Stimulated activated CD8-positive, alpha-beta memory T cell treated with anti-CD3 and anti-CD28 coated beads, Interleukin-4, amount 100 ng/mL, for 24 hours (primary cell): ENCODE data around the gene SPATA6L.
"Not testable (repeated sequence)": the region's sequence is repeated elsewhere in the genome, so short reads cannot be mapped to it uniquely, and the experiment has no call there.

Experiments used
- DNase-seq: peaks from one replicate; pipeline ENCODE4 v3.0.0-alpha.2; 2020; ENCODE audit warnings: low read depth

The SPATA6L gene

GRCh38 chr9:4677392-4677791, 11.1 kb upstream of the SPATA6L start:
- DNase-seq: no peak

GRCh38 chr9:4674783-4675182, 8.5 kb upstream of the SPATA6L start:
- no peak for DNase-seq

GRCh38 chr9:4671737-4672136, 5.5 kb upstream of the SPATA6L start:
- no peak for DNase-seq

GRCh38 chr9:4670591-4670990, 4.3 kb upstream of the SPATA6L start:
- no peak for DNase-seq

DNA sequence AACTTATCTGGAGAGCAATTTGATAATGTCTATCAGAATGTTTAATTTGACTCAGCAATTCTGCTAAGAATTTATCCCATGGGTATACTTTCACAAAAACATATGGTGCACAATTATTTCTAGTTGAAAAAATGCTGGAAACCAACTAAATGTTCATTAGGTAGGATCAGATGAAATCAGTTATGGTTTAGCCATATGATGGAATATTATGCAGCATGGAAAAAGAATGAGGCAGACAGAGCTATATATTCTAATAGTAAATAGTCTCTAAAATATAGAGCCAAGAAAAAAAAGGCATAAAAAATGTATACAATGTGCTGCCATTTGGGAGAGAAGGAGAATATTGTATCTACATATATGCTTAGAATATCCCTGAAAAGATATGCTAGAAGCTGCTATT, 3.6 kb upstream of the SPATA6L start:
- DNase-seq: no peak

DNA sequence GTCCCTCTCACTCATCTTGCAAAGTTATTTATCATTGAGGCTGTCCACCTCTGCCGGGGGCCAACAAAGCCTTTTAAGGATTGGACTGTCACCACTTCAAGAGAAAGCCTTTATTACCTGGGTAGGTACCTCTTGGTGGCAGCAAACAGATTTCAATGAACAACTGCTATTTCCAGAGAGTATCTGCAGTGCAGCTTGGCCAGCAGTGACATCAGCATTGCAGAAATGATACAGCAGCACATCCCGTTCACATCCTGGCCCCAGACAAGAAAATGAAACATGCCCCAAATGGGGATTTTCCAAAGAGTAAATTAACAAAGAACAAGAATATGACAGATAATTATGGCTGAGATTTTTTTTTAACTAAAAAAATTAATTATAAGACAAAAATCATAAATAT, 2.3 kb upstream of the SPATA6L start:
- DNase-seq: no peak

GRCh38 chr9:4667681-4668080, 1.4 kb upstream of the SPATA6L start:
- no peak for DNase-seq

DNA sequence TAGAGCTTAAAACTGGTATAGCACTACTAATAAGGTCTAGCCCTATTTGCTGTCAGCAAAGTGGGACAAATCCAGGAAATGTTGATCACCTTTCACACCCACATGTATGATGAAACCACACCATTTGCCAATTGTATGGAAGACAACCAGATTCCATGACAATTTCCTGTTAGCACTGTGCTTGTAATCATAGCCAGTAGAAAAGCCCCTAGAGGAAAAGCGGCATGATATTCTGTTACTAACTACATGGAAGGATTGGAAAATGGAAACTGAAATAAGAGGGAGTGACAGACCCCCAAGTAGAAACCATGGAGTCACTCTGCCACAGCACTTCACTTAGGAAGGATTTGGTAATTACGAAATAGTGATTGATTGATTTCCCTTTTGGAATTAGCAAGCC, 923 bp downstream of the SPATA6L start:
- no peak for DNase-seq

DNA sequence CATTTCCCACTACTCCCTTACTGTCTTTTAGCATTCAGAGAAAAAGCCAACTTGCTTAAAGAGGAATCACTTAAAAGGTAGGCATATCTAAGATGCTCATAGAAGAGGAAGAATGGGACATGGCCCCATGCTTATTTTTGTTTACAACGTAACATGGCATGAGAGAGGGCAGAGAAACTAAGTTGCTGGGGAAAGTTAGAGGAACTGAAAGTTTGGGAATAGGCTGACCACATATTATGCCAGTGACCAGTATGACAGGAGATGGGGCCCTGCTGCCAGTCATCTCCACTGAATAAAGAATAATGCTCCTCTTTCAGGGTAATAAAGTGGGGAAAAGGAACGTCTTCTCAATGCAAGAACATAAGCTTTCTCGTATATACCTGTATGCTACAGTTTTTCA, 2.3 kb downstream of the SPATA6L start:
- no peak for DNase-seq

- DNase-seq: no peak
These were observed 3.1 kb downstream of the SPATA6L start for GRCh38 chr9:4662989-4663792.

- peak; percentile 56 for DNase-seq
These were observed 3.9 kb downstream of the SPATA6L start, which contains the start of gene PLPP6 for GRCh38 chr9:4662108-4662988. Gene PLPP6 (plus strand): TSS chr9:4662294. CDS start chr9:4662376, 82 bp downstream.

GRCh38 chr9:4661611-4662010, 4.7 kb downstream of the SPATA6L start:
- no peak for DNase-seq

- DNase-seq: no peak
These were observed 5.1 kb downstream of the SPATA6L start for GRCh38 chr9:4661165-4661564.

DNA sequence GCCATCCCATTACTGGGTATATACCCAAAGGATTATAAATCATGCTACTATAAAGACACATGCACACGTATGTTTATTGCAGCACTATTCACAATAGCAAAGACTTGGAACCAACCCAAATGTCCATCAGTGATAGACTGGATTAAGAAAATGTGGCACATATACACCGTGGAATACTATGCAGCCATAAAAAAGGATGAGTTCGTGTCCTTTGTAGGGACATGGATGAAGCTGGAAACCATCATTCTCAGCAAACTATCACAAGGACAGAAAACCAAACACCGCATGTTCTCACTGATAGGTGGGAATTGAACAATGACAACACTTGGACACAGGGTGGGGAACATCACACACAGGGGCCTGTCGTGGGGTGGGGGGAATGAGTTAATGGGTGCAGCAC, 5.6 kb downstream of the SPATA6L start:
- DNase-seq: not testable (repeated sequence)

- DNase-seq: no peak
These were observed 8.7 kb downstream of the SPATA6L start for GRCh38 chr9:4657426-4658159.

- DNase-seq: no peak
These were observed 9.7 kb downstream of the SPATA6L start for GRCh38 chr9:4656621-4657020.

DNA sequence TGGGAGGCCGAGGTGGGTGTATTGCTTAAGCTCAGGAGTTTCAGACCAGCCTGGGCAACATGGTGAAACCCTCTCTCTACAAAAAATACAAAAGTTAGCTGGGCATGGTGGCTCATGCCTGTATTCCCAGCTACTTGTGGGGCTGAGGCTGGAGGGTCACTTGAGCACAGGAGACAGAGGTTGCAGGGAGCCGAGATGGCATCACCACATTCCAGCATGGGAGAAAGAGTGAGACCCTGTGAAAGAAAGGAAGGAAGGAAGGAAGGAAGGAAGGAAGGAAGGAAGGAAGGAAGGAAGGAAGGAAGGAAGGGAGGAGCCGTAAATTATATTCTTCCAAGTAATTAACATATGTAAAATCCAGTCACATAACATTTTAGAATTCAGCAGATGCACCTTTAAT, 10.1 kb downstream of the SPATA6L start:
- not testable (repeated sequence) for DNase-seq

GRCh38 chr9:4654538-4654937, 11.7 kb downstream of the SPATA6L start:
- DNase-seq: no peak

- DNase-seq: no peak
These were observed 12.2 kb downstream of the SPATA6L start for GRCh38 chr9:4654084-4654483.

DNA sequence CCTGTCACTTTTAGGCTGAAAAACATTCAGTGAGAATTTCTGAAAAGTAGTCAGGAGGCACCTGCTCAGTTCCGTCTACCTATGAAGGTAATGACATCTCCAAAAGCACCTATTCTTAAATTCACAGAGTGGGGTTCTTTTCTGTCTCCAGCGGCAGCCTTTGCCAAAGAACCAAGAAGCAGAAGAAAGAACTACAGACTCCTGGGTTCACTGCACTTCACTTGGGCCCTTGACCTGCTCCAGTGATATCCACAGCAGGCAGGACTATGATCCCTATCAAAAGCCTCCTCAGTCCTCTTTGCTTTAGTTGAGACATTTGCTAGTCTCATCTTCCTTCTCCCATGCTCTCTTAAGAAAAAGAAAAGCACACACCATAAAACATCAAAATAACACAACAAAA, 23.9 kb downstream of the SPATA6L start:
- DNase-seq: no peak

DNA sequence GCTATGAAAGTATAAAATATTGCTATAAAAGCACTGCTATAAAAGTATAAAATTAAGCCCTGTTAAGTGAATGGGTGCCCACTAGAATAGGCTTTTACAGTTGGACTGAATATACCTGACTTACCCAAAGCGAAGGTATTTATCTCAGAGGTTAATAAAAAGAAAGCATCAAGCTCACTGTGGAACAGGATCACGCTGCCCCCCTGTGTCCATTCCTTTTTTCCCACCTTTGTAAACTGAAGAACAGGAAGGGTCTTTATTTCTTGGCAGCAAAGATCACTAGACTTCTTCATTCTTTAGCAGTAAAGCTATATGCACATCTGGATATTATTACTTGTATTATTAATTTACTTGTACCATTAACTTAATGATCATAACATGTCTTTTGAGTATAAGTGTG, 26.3 kb downstream of the SPATA6L start:
- no peak for DNase-seq

- no peak for DNase-seq
These were observed 26.9 kb downstream of the SPATA6L start for GRCh38 chr9:4639420-4639819.
